ENCODE results near the gene POMGNT2.

Gene POMGNT2

GRCh38 chr3:43144761-43145490 is 39.0 kb upstream of the POMGNT2 start:
- peak; percentile 83 for DNase-seq (ENCODE audit: low read depth)
- H3K4me3 ChIP-seq (replicated peaks; ENCODE audit: low read depth, low read length) = no peak overlapping the region

GRCh38 chr3:43142472-43142871 is 36.6 kb upstream of the POMGNT2 start:
- H3K4me3 ChIP-seq (replicated peaks; ENCODE audit: low read depth, low read length) = no peak overlapping the region
- TF ChIP-seq CTCF (IDR thresholded peaks at IDR 0.05; ENCODE audit: low read length, missing control alignments) = no peak
- DNase-seq (ENCODE audit: low read depth) = no peak

More at GRCh38 chr3:43144761-43145490, 39.0 kb upstream of the POMGNT2 start:
- TF ChIP-seq CTCF (IDR thresholded peaks at IDR 0.05; ENCODE audit: low read length, missing control alignments) = no peak

- no peak for DNase-seq (ENCODE audit: low read depth)
- no peak overlapping the region for H3K4me3 ChIP-seq (replicated peaks; ENCODE audit: low read depth, low read length)
- TF ChIP-seq CTCF (IDR thresholded peaks at IDR 0.05; ENCODE audit: low read length, missing control alignments) = no peak
Observed at GRCh38 chr3:43138488-43139231, 32.8 kb upstream of the POMGNT2 start.

GRCh38 chr3:43132870-43133636 is 27.2 kb upstream of the POMGNT2 start:
- DNase-seq (ENCODE audit: low read depth) = no peak
- no peak overlapping the region for H3K4me3 ChIP-seq (replicated peaks; ENCODE audit: low read depth, low read length)

GRCh38 chr3:43132193-43132592 is 26.3 kb upstream of the POMGNT2 start:
- DNase-seq (ENCODE audit: low read depth) = no peak
- no peak for TF ChIP-seq CTCF (IDR thresholded peaks at IDR 0.05; ENCODE audit: low read length, missing control alignments)
- no peak overlapping the region for H3K4me3 ChIP-seq (replicated peaks; ENCODE audit: low read depth, low read length)

More at GRCh38 chr3:43132870-43133636, 27.2 kb upstream of the POMGNT2 start:
- no peak for TF ChIP-seq CTCF (IDR thresholded peaks at IDR 0.05; ENCODE audit: low read length, missing control alignments)

GRCh38 chr3:43128464-43128863 is 22.6 kb upstream of the POMGNT2 start:
- no peak overlapping the region for H3K4me3 ChIP-seq (replicated peaks; ENCODE audit: low read depth, low read length)

More at GRCh38 chr3:43128464-43128863, 22.6 kb upstream of the POMGNT2 start:
- DNase-seq (ENCODE audit: low read depth) = no peak
- no peak for TF ChIP-seq CTCF (IDR thresholded peaks at IDR 0.05; ENCODE audit: low read length, missing control alignments)
